ENCODE data around the gene NRG3.

NRG3 gene

GRCh38 chr10:82282782-82283456 is 407.9 kb downstream of the NRG3 start:
- TF ChIP-seq SPI1 (IDR thresholded peaks at IDR 0.05; ENCODE audit: low read depth, low read length) (no peak), PAX5 (IDR thresholded peaks at IDR 0.05; ENCODE audit: insufficient read depth, low read length, severe bottlenecking) (no peak), TAF1 (IDR thresholded peaks at IDR 0.05; ENCODE audit: low read depth, low read length) (no peak), POLR2AphosphoS5 (IDR thresholded peaks at IDR 0.05; ENCODE audit: low read depth, low read length) (no peak), POLR2A (IDR thresholded peaks at IDR 0.05; ENCODE audit: low read depth, low read length) (no peak), POU2F2 (IDR thresholded peaks at IDR 0.05; ENCODE audit: low read depth, low read length) (no peak)
- DNase-seq (ENCODE audit: insufficient read length, low spot score) = no peak
- FAIRE-seq = no peak

- FAIRE-seq (no peak), DNase-seq (ENCODE audit: insufficient read length, low spot score) (no peak)
- TF ChIP-seq POLR2AphosphoS5 (IDR thresholded peaks at IDR 0.05; ENCODE audit: low read depth, low read length) (no peak), SPI1 (IDR thresholded peaks at IDR 0.05; ENCODE audit: low read depth, low read length) (no peak), PAX5 (IDR thresholded peaks at IDR 0.05; ENCODE audit: insufficient read depth, low read length, severe bottlenecking) (no peak), POU2F2 (IDR thresholded peaks at IDR 0.05; ENCODE audit: low read depth, low read length) (no peak), POLR2A (IDR thresholded peaks at IDR 0.05; ENCODE audit: low read depth, low read length) (no peak), TAF1 (IDR thresholded peaks at IDR 0.05; ENCODE audit: low read depth, low read length) (no peak)
Observed at GRCh38 chr10:82284180-82284579, 409.2 kb downstream of the NRG3 start.

GRCh38 chr10:82288461-82288881 is 413.5 kb downstream of the NRG3 start:
- FAIRE-seq (no peak), DNase-seq (ENCODE audit: insufficient read length, low spot score) (no peak)
- no peak for TF ChIP-seq SPI1 (IDR thresholded peaks at IDR 0.05; ENCODE audit: low read depth, low read length)
- TF ChIP-seq TAF1 (IDR thresholded peaks at IDR 0.05; ENCODE audit: low read depth, low read length) = no peak
- no peak for TF ChIP-seq POLR2AphosphoS5 (IDR thresholded peaks at IDR 0.05; ENCODE audit: low read depth, low read length)
- no peak for TF ChIP-seq POLR2A (IDR thresholded peaks at IDR 0.05; ENCODE audit: low read depth, low read length)
- no peak for TF ChIP-seq POU2F2 (IDR thresholded peaks at IDR 0.05; ENCODE audit: low read depth, low read length)
- no peak for TF ChIP-seq PAX5 (IDR thresholded peaks at IDR 0.05; ENCODE audit: insufficient read depth, low read length, severe bottlenecking)

GRCh38 chr10:82289945-82290344 is 415.0 kb downstream of the NRG3 start:
- TF ChIP-seq TAF1 (IDR thresholded peaks at IDR 0.05; ENCODE audit: low read depth, low read length) (no peak), PAX5 (IDR thresholded peaks at IDR 0.05; ENCODE audit: insufficient read depth, low read length, severe bottlenecking) (no peak), POLR2AphosphoS5 (IDR thresholded peaks at IDR 0.05; ENCODE audit: low read depth, low read length) (no peak), POLR2A (IDR thresholded peaks at IDR 0.05; ENCODE audit: low read depth, low read length) (no peak), SPI1 (IDR thresholded peaks at IDR 0.05; ENCODE audit: low read depth, low read length) (no peak), POU2F2 (IDR thresholded peaks at IDR 0.05; ENCODE audit: low read depth, low read length) (no peak)
- DNase-seq (ENCODE audit: insufficient read length, low spot score) (no peak), FAIRE-seq (no peak)

- DNase-seq (ENCODE audit: insufficient read length, low spot score) (no peak), FAIRE-seq (no peak)
- TF ChIP-seq SPI1 (IDR thresholded peaks at IDR 0.05; ENCODE audit: low read depth, low read length) = no peak
- no peak for TF ChIP-seq TAF1 (IDR thresholded peaks at IDR 0.05; ENCODE audit: low read depth, low read length)
- TF ChIP-seq POLR2AphosphoS5 (IDR thresholded peaks at IDR 0.05; ENCODE audit: low read depth, low read length) = no peak
- TF ChIP-seq POLR2A (IDR thresholded peaks at IDR 0.05; ENCODE audit: low read depth, low read length) = no peak
- no peak for TF ChIP-seq PAX5 (IDR thresholded peaks at IDR 0.05; ENCODE audit: insufficient read depth, low read length, severe bottlenecking)
- TF ChIP-seq POU2F2 (IDR thresholded peaks at IDR 0.05; ENCODE audit: low read depth, low read length) = no peak
Observed at GRCh38 chr10:82294874-82295378, 419.9 kb downstream of the NRG3 start.

GRCh38 chr10:82308641-82309040 is 433.6 kb downstream of the NRG3 start:
- TF ChIP-seq PAX5 (IDR thresholded peaks at IDR 0.05; ENCODE audit: insufficient read depth, low read length, severe bottlenecking) (no peak), POLR2A (IDR thresholded peaks at IDR 0.05; ENCODE audit: low read depth, low read length) (no peak), SPI1 (IDR thresholded peaks at IDR 0.05; ENCODE audit: low read depth, low read length) (no peak), POU2F2 (IDR thresholded peaks at IDR 0.05; ENCODE audit: low read depth, low read length) (no peak), TAF1 (IDR thresholded peaks at IDR 0.05; ENCODE audit: low read depth, low read length) (no peak), POLR2AphosphoS5 (IDR thresholded peaks at IDR 0.05; ENCODE audit: low read depth, low read length) (no peak)
- no peak for FAIRE-seq

GRCh38 chr10:82310839-82311238 is 435.8 kb downstream of the NRG3 start:
- DNase-seq (ENCODE audit: insufficient read length, low spot score) (no peak), FAIRE-seq (no peak)
- TF ChIP-seq PAX5 (IDR thresholded peaks at IDR 0.05; ENCODE audit: insufficient read depth, low read length, severe bottlenecking) (no peak), SPI1 (IDR thresholded peaks at IDR 0.05; ENCODE audit: low read depth, low read length) (peak; percentile 65)

More at GRCh38 chr10:82308641-82309040, 433.6 kb downstream of the NRG3 start:
- no peak for DNase-seq (ENCODE audit: insufficient read length, low spot score)

GRCh38 chr10:82313401-82313800 is 438.4 kb downstream of the NRG3 start:
- DNase-seq (ENCODE audit: insufficient read length, low spot score) (no peak), FAIRE-seq (no peak)
- no peak for TF ChIP-seq POU2F2 (IDR thresholded peaks at IDR 0.05; ENCODE audit: low read depth, low read length)
- no peak for TF ChIP-seq POLR2A (IDR thresholded peaks at IDR 0.05; ENCODE audit: low read depth, low read length)
- TF ChIP-seq PAX5 (IDR thresholded peaks at IDR 0.05; ENCODE audit: insufficient read depth, low read length, severe bottlenecking) = no peak
- no peak for TF ChIP-seq SPI1 (IDR thresholded peaks at IDR 0.05; ENCODE audit: low read depth, low read length)
- no peak for TF ChIP-seq TAF1 (IDR thresholded peaks at IDR 0.05; ENCODE audit: low read depth, low read length)
- no peak for TF ChIP-seq POLR2AphosphoS5 (IDR thresholded peaks at IDR 0.05; ENCODE audit: low read depth, low read length)

- no peak for FAIRE-seq
- TF ChIP-seq POU2F2 (IDR thresholded peaks at IDR 0.05; ENCODE audit: low read depth, low read length) (no peak), SPI1 (IDR thresholded peaks at IDR 0.05; ENCODE audit: low read depth, low read length) (no peak), POLR2AphosphoS5 (IDR thresholded peaks at IDR 0.05; ENCODE audit: low read depth, low read length) (no peak), POLR2A (IDR thresholded peaks at IDR 0.05; ENCODE audit: low read depth, low read length) (no peak), TAF1 (IDR thresholded peaks at IDR 0.05; ENCODE audit: low read depth, low read length) (no peak), PAX5 (IDR thresholded peaks at IDR 0.05; ENCODE audit: insufficient read depth, low read length, severe bottlenecking) (no peak)
- DNase-seq (ENCODE audit: insufficient read length, low spot score) = no peak
Observed at GRCh38 chr10:82318534-82318933, 443.5 kb downstream of the NRG3 start.

Data from GM12891 (cell line).